ENCODE measurements around the gene LDHAL6A.

The LDHAL6A gene

GRCh38 chr11:18459634-18460033 is 4.0 kb downstream of the LDHAL6A start:
- ChIA-PET CTCF (interaction anchor here (1.4 kb wide), 1 partner anchor 344 kb away, joined by 3 read pairs; no protein-coding TSS in a partner anchor), POLR2A (no interaction called here)
- Histone ChIP-seq H3K4me3 (ENCODE audit: low read depth, low read length) (no peak overlapping the region), H3K9me3 (ENCODE audit: control insufficient read depth, insufficient read depth, low read depth, low read length) (no peaks in the 10 kb centered on the region), H3K36me3 (ENCODE audit: control insufficient read depth in 2 of 2, insufficient read depth in 1 of 2, low read length in 2 of 2) (no peaks in the 10 kb centered on the region), H3K4me1 (ENCODE audit: control insufficient read depth, insufficient read depth, low read length) (no peaks in the 10 kb centered on the region), H3K27ac (ENCODE audit: extremely low read depth, low read depth, low read length) (no peak overlapping the region)
- no peak for TF ChIP-seq TRIM28 (IDR thresholded peaks at IDR 0.05; ENCODE audit: borderline replicate concordance, low read length)
- no peak for TF ChIP-seq ZSCAN4 (tag by site-specific recombination; IDR thresholded peaks at IDR 0.05)
- no peak for TF ChIP-seq EGR2 (tag by site-specific recombination; IDR thresholded peaks at IDR 0.05; ENCODE audit: low read depth)
- TF ChIP-seq ZNF280C (tag by site-specific recombination; IDR thresholded peaks at IDR 0.05) = no peak
- no peak for TF ChIP-seq ZNF518A (tag by site-specific recombination; conservative IDR thresholded peaks at IDR 0.05; ENCODE audit: low read depth)
- no peak for TF ChIP-seq ZNF302 (tag by site-specific recombination; IDR thresholded peaks at IDR 0.05; ENCODE audit: low read depth)
- TF ChIP-seq ZNF544 (tag by site-specific recombination; IDR thresholded peaks at IDR 0.05) = no peak
- TF ChIP-seq ZNF239 (tag by site-specific recombination; IDR thresholded peaks at IDR 0.05) = no peak

GRCh38 chr11:18461909-18462308 is 6.3 kb downstream of the LDHAL6A start:
- Histone ChIP-seq H3K4me3 (ENCODE audit: low read depth, low read length) (no peak overlapping the region), H3K9me3 (ENCODE audit: control insufficient read depth, insufficient read depth, low read depth, low read length) (no peaks in the 10 kb centered on the region), H3K4me1 (ENCODE audit: control insufficient read depth, insufficient read depth, low read length) (no peaks in the 10 kb centered on the region), H3K27ac (ENCODE audit: extremely low read depth, low read depth, low read length) (no peak overlapping the region), H3K36me3 (ENCODE audit: control insufficient read depth in 2 of 2, insufficient read depth in 1 of 2, low read length in 2 of 2) (no peaks in the 10 kb centered on the region)
- POLR2A ChIA-PET = no interaction called here
- CTCF ChIA-PET = no interaction called here
- TF ChIP-seq GLIS1 (tag by site-specific recombination; IDR thresholded peaks at IDR 0.05) (no peak), ZNF114 (tag by site-specific recombination; IDR thresholded peaks at IDR 0.05) (no peak), PATZ1 (tag by site-specific recombination; IDR thresholded peaks at IDR 0.05) (no peak), KLF17 (tag by site-specific recombination; IDR thresholded peaks at IDR 0.05) (no peak), ZNF148 (tag by site-specific recombination; IDR thresholded peaks at IDR 0.05; ENCODE audit: borderline replicate concordance) (no peak), CTCF (tag by site-specific recombination; IDR thresholded peaks at IDR 0.05) (no peak), ZNF76 (tag by site-specific recombination; IDR thresholded peaks at IDR 0.05; ENCODE audit: borderline replicate concordance, low read depth) (no peak), ZNF350 (tag by site-specific recombination; IDR thresholded peaks at IDR 0.05) (no peak), RBAK (tag by site-specific recombination; IDR thresholded peaks at IDR 0.05) (no peak), KLF10 (tag by site-specific recombination; IDR thresholded peaks at IDR 0.05) (no peak)

All from HEK293 (cell line).